ENCODE results near the gene PPFIA1. TPM values are rescaled to one million over a fixed set of nuclear protein-coding genes. Genes with fewer than 3 reads are reported as not detected.
A peak's percentile ranks its signal among the peaks of the same experiment; 100 is the strongest.
"Not testable (repeated sequence)": the region's sequence is repeated elsewhere in the genome, so short reads cannot be mapped to it uniquely, and the experiment has no call there.

The PPFIA1 gene
- total RNA-seq, 6 donors from 2014 or later: 53.7 to 164 (median 83.3) TPM

GRCh38 chr11:70289582-70289981 lies 19.1 kb downstream of the PPFIA1 start:
- Histone ChIP-seq H3K27ac (no peak overlapping the region), H3K4me1 (no peaks in the 10 kb centered on the region), H3K27me3 (no peaks in the 10 kb centered on the region), H3K36me3 (peaks cover 14 to 70% (median 33%) of the 10 kb centered on the region in 4 donors), H3K9me3 (no peaks in the 10 kb centered on the region), H3K4me3 (no peak overlapping the region)
- no peak for ATAC-seq (ENCODE audit: low FRiP score in 2 of 2)
- peak in 1 of 2 donors; percentile 18 for DNase-seq
- TF ChIP-seq CTCF (IDR thresholded peaks at IDR 0.05) (no peak), POLR2AphosphoS5 (IDR thresholded peaks at IDR 0.05) (no peak), POLR2A (IDR thresholded peaks at IDR 0.05) (no peak), EP300 (IDR thresholded peaks at IDR 0.05) (no peak)
- 87 to 94% methylated on average over 4 of the region's 4 CpGs for WGBS, 2 donors

GRCh38 chr11:70290361-70291065 lies 20.0 kb downstream of the PPFIA1 start:
- H3K4me3 ChIP-seq: no peak overlapping the region
- H3K9me3 ChIP-seq: no peaks in the 10 kb centered on the region
- H3K36me3 ChIP-seq: peaks cover 7 to 61% (median 24%) of the 10 kb centered on the region in 4 donors
- no peaks in the 10 kb centered on the region for H3K27me3 ChIP-seq
- no peak overlapping the region for H3K27ac ChIP-seq
- DNase-seq: no peak
- WGBS, 2 donors: 94% methylated on average over 7 of the region's 7 CpGs
- H3K4me1 ChIP-seq: no peaks in the 10 kb centered on the region
- no peak for ATAC-seq (ENCODE audit: low FRiP score in 2 of 2)
- TF ChIP-seq EP300 (IDR thresholded peaks at IDR 0.05) (no peak), POLR2AphosphoS5 (IDR thresholded peaks at IDR 0.05) (no peak), CTCF (IDR thresholded peaks at IDR 0.05) (no peak), POLR2A (IDR thresholded peaks at IDR 0.05) (no peak)

GRCh38 chr11:70292166-70292565 lies 21.7 kb downstream of the PPFIA1 start:
- ATAC-seq (ENCODE audit: low FRiP score in 2 of 2) (no peak), DNase-seq (peak in 1 of 2 donors; percentile 18)
- WGBS, 2 donors: 93 to 94% methylated on average over 7 to 8 of the region's 8 CpGs
- no peak overlapping the region for H3K4me3 ChIP-seq
- TF ChIP-seq POLR2A (IDR thresholded peaks at IDR 0.05): no peak
- TF ChIP-seq CTCF (IDR thresholded peaks at IDR 0.05): no peak
- no peak for TF ChIP-seq EP300 (IDR thresholded peaks at IDR 0.05)
- H3K4me1 ChIP-seq: no peaks in the 10 kb centered on the region
- H3K9me3 ChIP-seq: no peaks in the 10 kb centered on the region
- H3K27me3 ChIP-seq: no peaks in the 10 kb centered on the region
- no peak overlapping the region for H3K27ac ChIP-seq
- peaks cover 0 to 44% (median 16%) of the 10 kb centered on the region in 4 donors for H3K36me3 ChIP-seq

GRCh38 chr11:70292863-70293262 lies 22.4 kb downstream of the PPFIA1 start:
- Histone ChIP-seq H3K27ac (no peak overlapping the region), H3K4me3 (no peak overlapping the region), H3K4me1 (no peaks in the 10 kb centered on the region), H3K27me3 (no peaks in the 10 kb centered on the region), H3K9me3 (no peaks in the 10 kb centered on the region), H3K36me3 (peaks cover 0 to 38% (median 15%) of the 10 kb centered on the region in 4 donors)
- 84 to 91% methylated on average over 6 of the region's 6 CpGs for WGBS, 2 donors
- ATAC-seq (ENCODE audit: low FRiP score in 2 of 2): no peak
- peak in 1 of 2 donors; percentile 4 for DNase-seq
- TF ChIP-seq CTCF (IDR thresholded peaks at IDR 0.05) (no peak), POLR2A (IDR thresholded peaks at IDR 0.05) (no peak), POLR2AphosphoS5 (IDR thresholded peaks at IDR 0.05) (no peak), EP300 (IDR thresholded peaks at IDR 0.05) (no peak)

GRCh38 chr11:70295166-70295565 lies 24.7 kb downstream of the PPFIA1 start:
- not testable (repeated sequence) for H3K9me3 ChIP-seq; ATAC-seq (ENCODE audit: low FRiP score in 2 of 2); H3K4me1 ChIP-seq; H3K4me3 ChIP-seq; H3K27ac ChIP-seq; H3K27me3 ChIP-seq
- H3K36me3 ChIP-seq: peaks cover 0 to 37% (median 21%) of the 10 kb centered on the region in 4 donors
- DNase-seq: peak; percentile 2 to 60
- WGBS, 2 donors: no CpG with 5 or more reads among the region's 29 CpGs

Measured in upper lobe of left lung (tissue), 6 donors.